ENCODE data around the gene BLVRA. TPM values are rescaled to one million over a fixed set of nuclear protein-coding genes. Genes with fewer than 3 reads are reported as not detected.

Gene BLVRA
- total RNA-seq, 1 donor from 2014 or later: 36.1 TPM

DNA sequence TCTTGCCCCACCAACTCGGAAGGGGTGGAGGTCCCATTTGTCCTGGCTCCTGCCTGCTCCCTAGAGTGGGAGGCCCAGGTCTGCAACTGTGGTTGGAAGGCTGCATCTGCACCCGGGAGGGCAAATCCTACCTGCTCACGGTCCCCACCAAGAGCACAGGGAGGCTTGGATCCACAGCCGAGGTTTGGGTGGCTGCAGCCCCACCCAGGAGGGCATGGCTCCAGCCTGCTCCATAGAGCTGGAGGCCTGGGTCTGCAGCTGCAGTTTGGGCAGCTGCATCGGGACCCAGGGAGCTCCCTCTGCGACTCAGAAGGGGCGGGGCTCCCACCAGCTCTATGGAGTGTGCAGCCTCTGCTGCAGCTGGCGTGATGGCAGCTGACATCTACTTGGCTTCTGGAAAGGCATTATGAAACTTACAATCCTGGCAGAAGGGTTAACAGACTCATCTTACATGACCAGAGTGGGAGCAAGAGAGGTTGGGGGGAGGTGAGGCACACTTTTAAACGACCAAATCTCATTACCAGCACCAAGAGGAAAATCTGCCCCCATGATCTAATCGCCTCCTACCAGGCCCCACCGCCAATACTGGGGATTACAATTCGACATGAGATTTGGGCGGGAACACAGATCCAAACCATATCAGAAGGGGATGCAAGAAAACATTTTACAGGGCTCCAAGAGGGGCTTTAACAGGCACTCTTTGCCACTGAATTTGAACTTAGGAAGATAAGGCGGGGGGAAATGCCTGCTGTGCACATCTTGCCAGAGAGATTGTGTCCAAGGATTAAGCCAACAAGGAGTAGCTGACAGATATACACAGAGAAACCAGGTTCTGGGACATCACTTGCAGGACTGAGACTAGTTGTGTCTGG, 8.2 kb upstream of the BLVRA start:
- no peaks in the 10 kb centered on the region for H3K9me3 ChIP-seq
- TF ChIP-seq, protein P1, sequence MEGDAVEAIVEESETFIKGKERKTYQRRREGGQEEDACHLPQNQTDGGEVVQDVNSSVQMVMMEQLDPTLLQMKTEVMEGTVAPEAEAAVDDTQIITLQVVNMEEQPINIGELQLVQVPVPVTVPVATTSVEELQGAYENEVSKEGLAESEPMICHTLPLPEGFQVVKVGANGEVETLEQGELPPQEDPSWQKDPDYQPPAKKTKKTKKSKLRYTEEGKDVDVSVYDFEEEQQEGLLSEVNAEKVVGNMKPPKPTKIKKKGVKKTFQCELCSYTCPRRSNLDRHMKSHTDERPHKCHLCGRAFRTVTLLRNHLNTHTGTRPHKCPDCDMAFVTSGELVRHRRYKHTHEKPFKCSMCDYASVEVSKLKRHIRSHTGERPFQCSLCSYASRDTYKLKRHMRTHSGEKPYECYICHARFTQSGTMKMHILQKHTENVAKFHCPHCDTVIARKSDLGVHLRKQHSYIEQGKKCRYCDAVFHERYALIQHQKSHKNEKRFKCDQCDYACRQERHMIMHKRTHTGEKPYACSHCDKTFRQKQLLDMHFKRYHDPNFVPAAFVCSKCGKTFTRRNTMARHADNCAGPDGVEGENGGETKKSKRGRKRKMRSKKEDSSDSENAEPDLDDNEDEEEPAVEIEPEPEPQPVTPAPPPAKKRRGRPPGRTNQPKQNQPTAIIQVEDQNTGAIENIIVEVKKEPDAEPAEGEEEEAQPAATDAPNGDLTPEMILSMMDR (IDR thresholded peaks at IDR 0.05): no peak

DNA sequence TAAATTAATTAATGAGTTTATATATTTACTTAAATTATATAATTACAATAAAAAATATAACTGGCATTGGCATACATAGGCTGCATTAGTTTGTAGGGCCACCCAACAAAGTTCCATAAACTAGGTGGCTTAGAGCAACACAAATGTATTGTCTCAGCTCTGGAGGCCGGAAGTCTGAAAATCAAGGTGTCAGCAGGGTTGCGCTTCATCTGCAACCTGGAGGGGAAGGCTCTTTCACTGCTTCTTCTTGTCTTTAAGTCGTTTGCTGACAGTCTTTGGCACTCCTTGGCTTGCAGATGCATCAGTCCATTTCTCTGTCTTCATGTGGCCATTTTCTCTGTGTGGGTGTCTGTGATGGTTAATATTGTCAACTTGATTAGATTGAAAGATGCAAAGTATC, 6.1 kb upstream of the BLVRA start:
- H3K36me3 ChIP-seq: no peaks in the 10 kb centered on the region
- intact Hi-C loops (cut with DNase I): no loop called here
- no peak overlapping the region for H3K27ac ChIP-seq
- DNase-seq (ENCODE audit: low spot score in 2 of 2): no peak
- TF ChIP-seq, protein P1 (IDR thresholded peaks at IDR 0.05): no peak
- H3K4me3 ChIP-seq: no peak overlapping the region
- no peaks in the 10 kb centered on the region for H3K9me3 ChIP-seq
- H3K4me1 ChIP-seq: no peaks in the 10 kb centered on the region
- H3K27me3 ChIP-seq: no peaks in the 10 kb centered on the region

More for the DNA sequence above, 8.2 kb upstream of the BLVRA start:
- no peaks in the 10 kb centered on the region for H3K4me1 ChIP-seq
- no peak for DNase-seq (ENCODE audit: low spot score in 2 of 2)
- intact Hi-C loops (cut with DNase I): no loop called here
- no peaks in the 10 kb centered on the region for H3K36me3 ChIP-seq
- H3K27ac ChIP-seq: no peak overlapping the region
- H3K27me3 ChIP-seq: no peaks in the 10 kb centered on the region
- H3K4me3 ChIP-seq: no peak overlapping the region

DNA sequence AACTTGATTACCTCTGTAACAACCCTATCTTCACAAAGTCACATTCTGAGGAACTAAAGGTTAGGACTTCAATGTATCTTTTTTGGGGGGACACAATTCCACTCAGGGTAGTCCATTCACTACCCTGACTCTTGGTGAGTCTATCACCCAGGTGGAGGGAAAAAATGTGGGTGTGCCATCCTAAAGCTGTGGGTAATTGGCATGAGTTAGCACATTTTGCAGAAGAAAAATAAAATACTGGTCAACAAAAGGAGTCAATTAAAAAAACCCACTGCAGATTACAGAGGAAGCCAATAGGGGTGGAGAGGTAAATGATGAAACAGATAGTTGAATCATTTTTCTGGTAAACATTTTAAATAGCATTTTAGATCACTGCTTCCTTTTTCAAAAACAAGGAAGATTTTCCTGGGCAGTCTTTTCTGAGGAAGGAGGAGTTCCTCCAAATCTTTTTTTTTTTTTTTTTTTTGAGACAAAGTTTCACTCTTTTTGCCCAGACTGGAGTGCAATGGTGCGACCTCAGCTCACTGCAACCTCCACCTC, 5.1 kb upstream of the BLVRA start:
- no peak for DNase-seq (ENCODE audit: low spot score in 2 of 2)
- Histone ChIP-seq H3K27ac (no peak overlapping the region), H3K27me3 (no peaks in the 10 kb centered on the region), H3K9me3 (no peaks in the 10 kb centered on the region), H3K36me3 (no peaks in the 10 kb centered on the region), H3K4me3 (no peak overlapping the region), H3K4me1 (peaks cover 0 to 5% of the 10 kb centered on the region in 2 donors)
- TF ChIP-seq, protein P1 (IDR thresholded peaks at IDR 0.05): no peak
- intact Hi-C loops (cut with DNase I): no loop called here

DNA sequence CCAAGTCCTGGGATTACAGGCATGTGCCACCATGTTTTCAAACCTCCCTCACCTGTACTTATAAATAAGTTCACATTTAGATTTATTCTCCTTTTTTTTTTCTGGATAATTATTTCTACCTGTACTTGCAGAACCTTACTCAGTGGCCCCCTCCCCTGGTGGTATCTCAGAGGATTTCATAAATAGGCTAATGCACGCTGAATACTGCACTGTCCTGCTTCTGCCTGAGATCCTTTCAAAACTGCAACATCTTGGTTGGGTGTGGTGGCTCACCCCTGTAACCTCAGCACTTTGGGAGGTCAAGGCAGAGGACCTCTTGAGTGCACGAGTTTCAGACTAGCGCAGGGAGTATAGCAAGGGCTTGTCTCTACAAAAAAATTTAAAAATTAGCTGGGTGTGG, 4.6 kb upstream of the BLVRA start:
- peaks cover 0 to 5% of the 10 kb centered on the region in 2 donors for H3K4me1 ChIP-seq
- DNase-seq (ENCODE audit: low spot score in 2 of 2): peak in 1 of 2 donors; percentile 21
- H3K36me3 ChIP-seq: no peaks in the 10 kb centered on the region
- intact Hi-C loops (cut with DNase I): no loop called here
- no peak overlapping the region for H3K27ac ChIP-seq
- TF ChIP-seq, protein P1 (IDR thresholded peaks at IDR 0.05): no peak
- H3K9me3 ChIP-seq: no peaks in the 10 kb centered on the region
- no peaks in the 10 kb centered on the region for H3K27me3 ChIP-seq
- H3K4me3 ChIP-seq: no peak overlapping the region

DNA sequence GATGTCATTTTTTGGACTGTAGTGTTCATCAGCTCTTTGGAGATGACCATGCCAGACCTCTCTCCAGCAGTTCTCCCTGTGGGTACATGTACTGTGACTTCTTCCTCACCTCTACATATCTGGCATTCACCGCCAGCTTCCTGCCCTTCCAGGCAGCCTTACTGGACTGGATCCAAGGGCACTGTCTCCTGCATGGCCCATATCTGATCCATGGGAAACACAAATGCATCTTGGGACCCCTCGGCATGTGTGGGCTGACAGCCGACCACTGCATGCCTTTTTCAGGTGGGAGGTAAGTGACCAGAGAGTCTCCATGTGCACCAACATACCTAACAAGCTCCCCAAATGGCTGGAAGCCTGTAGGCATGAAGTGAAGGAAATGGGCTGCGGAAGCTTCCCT, 3.9 kb upstream of the BLVRA start:
- H3K27me3 ChIP-seq: no peaks in the 10 kb centered on the region
- no peak overlapping the region for H3K4me3 ChIP-seq
- no peak overlapping the region for H3K27ac ChIP-seq
- intact Hi-C loops (cut with DNase I): no loop called here
- peaks cover 0 to 8% of the 10 kb centered on the region in 2 donors for H3K4me1 ChIP-seq
- H3K36me3 ChIP-seq: no peaks in the 10 kb centered on the region
- peak in 1 of 2 donors; percentile 54 for DNase-seq (ENCODE audit: low spot score in 2 of 2)
- H3K9me3 ChIP-seq: no peaks in the 10 kb centered on the region
- TF ChIP-seq, protein P1 (IDR thresholded peaks at IDR 0.05): no peak
